AG09309 (cell line): ENCODE data around the gene LHFPL3.
"Not testable (repeated sequence)": the region's sequence is repeated elsewhere in the genome, so short reads cannot be mapped to it uniquely, and the experiment has no call there.

ENCODE experiments used
- DNase-seq: peaks from one replicate; pipeline ENCODE4 v3.0.0-alpha.2; 2010; ENCODE audit warnings: low read depth
- H3K4me3 ChIP-seq: 2 replicates; pipeline ENCODE4 v1.5.1; 2011; ENCODE audit warnings: mild to moderate bottlenecking, low read depth, low read length, moderate library complexity; ENCODE audit not compliant: control insufficient read depth
- TF ChIP-seq, protein P1 (sequence below): IDR thresholded peaks from 2 replicates; pipeline ENCODE4 v1.5.1; 2011; ENCODE audit warnings: mild to moderate bottlenecking, low read depth, low read length, inconsistent platforms; ENCODE audit not compliant: insufficient read depth, control insufficient read depth; ENCODE audit errors: missing control alignments

Gene LHFPL3

DNA sequence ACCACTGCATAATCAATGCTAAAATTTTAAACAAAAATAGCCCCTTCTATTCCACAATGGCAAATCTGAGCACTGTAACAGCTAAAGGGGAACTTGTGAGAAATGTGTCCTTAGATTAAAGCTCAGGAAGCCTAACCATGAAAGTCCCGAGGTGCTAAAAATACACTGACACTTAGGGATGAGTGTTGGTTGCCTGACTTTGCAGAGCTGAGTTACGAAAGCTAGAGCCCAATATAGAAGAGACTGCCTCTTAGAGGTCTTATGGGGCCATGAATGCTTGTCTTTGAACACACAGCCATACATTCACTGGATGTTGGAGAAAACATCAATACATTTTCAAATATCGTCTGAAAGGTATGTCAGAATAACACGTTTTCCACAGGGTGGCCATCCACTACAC is 209.7 kb downstream of the LHFPL3 start:
- TF ChIP-seq, protein P1, sequence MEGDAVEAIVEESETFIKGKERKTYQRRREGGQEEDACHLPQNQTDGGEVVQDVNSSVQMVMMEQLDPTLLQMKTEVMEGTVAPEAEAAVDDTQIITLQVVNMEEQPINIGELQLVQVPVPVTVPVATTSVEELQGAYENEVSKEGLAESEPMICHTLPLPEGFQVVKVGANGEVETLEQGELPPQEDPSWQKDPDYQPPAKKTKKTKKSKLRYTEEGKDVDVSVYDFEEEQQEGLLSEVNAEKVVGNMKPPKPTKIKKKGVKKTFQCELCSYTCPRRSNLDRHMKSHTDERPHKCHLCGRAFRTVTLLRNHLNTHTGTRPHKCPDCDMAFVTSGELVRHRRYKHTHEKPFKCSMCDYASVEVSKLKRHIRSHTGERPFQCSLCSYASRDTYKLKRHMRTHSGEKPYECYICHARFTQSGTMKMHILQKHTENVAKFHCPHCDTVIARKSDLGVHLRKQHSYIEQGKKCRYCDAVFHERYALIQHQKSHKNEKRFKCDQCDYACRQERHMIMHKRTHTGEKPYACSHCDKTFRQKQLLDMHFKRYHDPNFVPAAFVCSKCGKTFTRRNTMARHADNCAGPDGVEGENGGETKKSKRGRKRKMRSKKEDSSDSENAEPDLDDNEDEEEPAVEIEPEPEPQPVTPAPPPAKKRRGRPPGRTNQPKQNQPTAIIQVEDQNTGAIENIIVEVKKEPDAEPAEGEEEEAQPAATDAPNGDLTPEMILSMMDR, result no peak
- H3K4me3 ChIP-seq, result no peak overlapping the region
- DNase-seq, result no peak

DNA sequence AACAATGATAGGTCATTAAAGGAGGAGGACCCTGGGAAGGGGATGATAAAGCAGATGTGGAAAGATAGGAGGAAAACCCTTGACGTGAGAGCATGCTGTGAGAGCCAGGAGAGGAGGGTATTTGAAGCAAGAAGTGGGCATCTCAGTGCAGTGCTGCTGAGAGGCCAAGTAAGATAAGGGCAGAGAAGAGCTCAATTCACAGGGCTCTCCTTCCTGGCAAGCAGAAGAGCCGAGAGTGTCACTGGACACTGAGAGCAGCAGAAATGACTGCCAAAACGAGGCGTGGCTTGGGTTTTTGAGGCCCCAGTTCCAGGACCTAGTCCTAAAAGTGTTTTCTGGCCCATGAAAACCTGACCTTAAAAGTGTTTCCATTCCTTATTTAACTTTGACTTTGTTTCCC is 213.5 kb downstream of the LHFPL3 start:
- DNase-seq, result no peak
- H3K4me3 ChIP-seq, result no peak overlapping the region
- TF ChIP-seq, protein P1, result no peak

DNA sequence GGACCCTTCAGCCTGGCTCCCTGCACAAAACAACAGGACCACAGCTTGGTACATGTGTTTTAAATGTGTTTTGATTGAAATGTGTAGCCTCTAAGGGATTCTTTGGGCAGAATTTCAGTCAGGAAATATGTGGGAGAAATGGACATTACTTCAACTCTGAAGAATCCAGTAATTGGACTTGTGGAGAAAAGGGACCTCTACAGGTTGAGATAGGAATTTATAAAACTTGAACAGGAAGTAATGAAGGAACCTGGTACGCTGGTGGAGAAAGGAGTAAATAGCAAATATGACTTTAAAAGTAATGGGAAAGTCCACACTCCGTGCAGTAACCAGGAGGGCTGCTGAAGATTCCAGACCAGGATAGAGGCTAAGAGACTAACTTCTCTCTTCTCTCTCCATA is 220.5 kb downstream of the LHFPL3 start:
- no peak for DNase-seq
- TF ChIP-seq, protein P1, result no peak
- no peak overlapping the region for H3K4me3 ChIP-seq

DNA sequence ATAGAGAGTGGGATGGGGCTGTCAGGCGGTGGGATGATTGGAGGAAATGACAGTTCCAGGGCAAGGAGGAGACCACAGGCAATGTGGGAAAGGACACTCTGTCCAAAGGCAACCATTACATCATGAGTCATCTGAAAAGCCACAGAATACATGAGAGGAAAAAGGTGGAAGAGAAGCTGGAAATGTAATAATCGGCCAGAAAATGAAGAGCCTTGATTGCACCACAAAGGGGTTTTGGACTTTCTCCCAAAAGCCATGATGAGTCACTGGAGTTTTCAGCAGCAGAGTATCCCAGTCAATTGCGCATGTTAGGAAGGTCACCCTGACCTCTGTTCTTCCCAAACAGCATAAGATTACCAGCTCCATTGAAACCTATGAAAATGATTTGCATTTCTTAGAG is 222.0 kb downstream of the LHFPL3 start:
- DNase-seq, result no peak
- TF ChIP-seq, protein P1, result no peak
- no peak overlapping the region for H3K4me3 ChIP-seq

DNA sequence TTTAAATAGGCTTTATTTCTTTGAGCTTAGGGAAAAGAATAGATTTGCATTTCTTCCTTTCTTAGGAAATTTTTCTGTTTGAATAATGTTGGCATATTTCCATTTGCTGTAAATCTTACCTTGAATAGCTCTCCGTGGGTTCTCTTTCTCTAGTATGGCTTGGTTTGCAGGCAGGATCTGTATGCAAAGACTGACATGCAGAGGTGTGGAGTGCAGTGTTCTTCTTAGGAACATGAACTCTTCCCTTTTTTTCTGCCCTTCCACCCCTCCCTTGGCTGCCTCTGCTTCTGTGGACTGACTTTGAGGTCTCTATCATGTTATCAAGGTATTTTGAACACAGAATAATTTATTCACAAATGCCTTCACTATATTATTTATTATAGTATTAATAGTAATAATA is 222.8 kb downstream of the LHFPL3 start:
- DNase-seq, result no peak
- TF ChIP-seq, protein P1, result no peak
- H3K4me3 ChIP-seq, result no peak overlapping the region

DNA sequence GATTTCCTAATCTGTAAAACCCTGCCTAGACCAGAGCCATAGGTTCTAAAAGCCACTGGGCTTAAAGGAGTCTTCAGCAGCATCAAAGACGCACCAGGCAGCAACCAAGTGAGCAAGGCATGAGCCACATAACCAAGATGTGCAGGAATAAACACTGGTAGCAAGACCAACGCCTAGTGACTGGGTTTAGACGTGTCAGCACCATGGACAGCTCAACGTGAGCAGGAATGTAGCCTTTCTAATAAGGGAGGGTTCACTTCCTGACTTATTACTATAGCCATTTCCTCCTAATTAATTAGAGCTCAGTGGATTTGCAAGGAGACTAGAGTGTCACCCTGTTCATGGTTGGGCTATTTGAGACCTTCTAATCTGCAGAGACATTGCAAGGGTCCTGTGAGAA is 223.7 kb downstream of the LHFPL3 start:
- no peak overlapping the region for H3K4me3 ChIP-seq
- TF ChIP-seq, protein P1, result no peak
- no peak for DNase-seq

DNA sequence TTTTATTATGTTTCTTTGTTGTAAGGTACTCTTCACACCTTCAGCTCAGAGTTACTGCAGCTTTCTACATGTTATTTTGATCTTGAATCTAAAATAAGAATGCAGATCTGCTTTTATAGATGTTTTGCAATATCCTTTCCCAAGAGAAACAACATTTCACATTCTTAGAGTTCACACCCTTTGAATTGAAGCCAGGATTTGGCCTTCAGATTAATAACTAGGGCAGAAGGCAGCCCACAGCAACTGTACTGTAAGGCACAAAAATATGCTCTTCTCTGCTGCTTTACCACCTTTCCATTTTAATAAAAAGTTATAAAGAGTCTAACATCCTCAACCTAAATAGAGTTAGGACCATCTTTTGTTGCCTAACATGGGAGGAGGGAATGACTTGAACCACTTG is 224.7 kb downstream of the LHFPL3 start:
- TF ChIP-seq, protein P1, result no peak
- DNase-seq, result no peak
- H3K4me3 ChIP-seq, result no peak overlapping the region

DNA sequence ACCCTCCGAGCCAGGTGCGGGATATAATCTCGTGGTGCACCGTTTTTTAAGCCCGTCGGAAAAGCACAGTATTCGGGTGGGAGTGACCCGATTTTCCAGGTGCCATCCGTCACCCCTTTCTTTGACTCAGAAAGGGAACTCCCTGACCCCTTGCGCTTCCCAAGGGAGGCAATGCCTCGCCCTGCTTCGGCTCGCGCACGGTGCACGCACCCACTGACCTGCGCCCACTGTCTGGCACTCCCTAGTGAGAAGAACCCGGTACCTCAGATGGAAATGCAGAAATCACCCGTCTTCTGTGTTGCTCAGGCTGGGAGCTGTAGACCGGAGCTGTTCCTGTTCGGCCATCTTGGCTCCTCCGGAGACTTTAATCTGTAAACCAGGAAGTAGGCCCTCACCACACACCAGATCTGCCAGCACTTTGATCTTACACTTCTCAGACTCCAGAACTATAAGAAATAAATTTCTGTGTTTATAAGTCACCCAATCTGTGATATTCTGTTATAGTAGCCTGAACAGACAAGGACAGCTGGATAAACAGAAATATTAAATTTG is 235.0 kb downstream of the LHFPL3 start:
- H3K4me3 ChIP-seq, DNase-seq: not testable (repeated sequence)
